Measurements from ENCODE around the gene BFSP1. TPM values are rescaled to one million over a fixed set of nuclear protein-coding genes. Genes with fewer than 3 reads are reported as not detected.

Gene BFSP1
- total RNA-seq, 1 donor from 2014 or later = 3.5 TPM

DNA sequence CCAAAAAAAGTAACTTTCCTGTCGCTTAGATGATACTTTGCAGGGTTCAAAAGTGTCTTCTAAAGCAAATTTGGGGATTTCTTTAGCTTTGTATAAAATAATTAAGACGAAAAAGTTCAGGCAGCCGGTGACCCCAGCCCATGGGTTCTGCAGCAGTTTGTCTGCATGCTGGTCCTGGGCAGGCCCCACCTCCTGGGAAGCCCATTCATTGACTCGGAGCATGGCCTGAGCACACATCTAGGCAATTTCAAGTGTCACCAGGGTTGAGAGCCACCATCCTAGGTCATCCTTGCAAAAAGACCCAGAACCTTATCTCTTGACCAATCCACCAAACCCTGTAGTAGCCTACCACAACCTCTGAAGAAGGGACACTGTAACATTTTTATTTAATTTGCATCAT, 20.6 kb downstream of the BFSP1 start:
- Mint-ChIP-seq H3K27ac (ENCODE audit: unreplicated experiment) (no peak overlapping the region), H3K27me3 (ENCODE audit: unreplicated experiment) (peaks cover 3% of the 10 kb centered on the region), H3K4me3 (ENCODE audit: unreplicated experiment) (no peak overlapping the region), H3K36me3 (ENCODE audit: low read depth, unreplicated experiment) (peaks cover 5% of the 10 kb centered on the region), H3K9me3 (ENCODE audit: unreplicated experiment) (no peaks in the 10 kb centered on the region), H3K4me1 (ENCODE audit: unreplicated experiment) (peaks cover 4% of the 10 kb centered on the region)
- TF ChIP-seq, protein P1, sequence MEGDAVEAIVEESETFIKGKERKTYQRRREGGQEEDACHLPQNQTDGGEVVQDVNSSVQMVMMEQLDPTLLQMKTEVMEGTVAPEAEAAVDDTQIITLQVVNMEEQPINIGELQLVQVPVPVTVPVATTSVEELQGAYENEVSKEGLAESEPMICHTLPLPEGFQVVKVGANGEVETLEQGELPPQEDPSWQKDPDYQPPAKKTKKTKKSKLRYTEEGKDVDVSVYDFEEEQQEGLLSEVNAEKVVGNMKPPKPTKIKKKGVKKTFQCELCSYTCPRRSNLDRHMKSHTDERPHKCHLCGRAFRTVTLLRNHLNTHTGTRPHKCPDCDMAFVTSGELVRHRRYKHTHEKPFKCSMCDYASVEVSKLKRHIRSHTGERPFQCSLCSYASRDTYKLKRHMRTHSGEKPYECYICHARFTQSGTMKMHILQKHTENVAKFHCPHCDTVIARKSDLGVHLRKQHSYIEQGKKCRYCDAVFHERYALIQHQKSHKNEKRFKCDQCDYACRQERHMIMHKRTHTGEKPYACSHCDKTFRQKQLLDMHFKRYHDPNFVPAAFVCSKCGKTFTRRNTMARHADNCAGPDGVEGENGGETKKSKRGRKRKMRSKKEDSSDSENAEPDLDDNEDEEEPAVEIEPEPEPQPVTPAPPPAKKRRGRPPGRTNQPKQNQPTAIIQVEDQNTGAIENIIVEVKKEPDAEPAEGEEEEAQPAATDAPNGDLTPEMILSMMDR (IDR thresholded peaks at IDR 0.05; ENCODE audit: unreplicated experiment) = no peak
- DNase-seq (ENCODE audit: low spot score) = no peak

DNA sequence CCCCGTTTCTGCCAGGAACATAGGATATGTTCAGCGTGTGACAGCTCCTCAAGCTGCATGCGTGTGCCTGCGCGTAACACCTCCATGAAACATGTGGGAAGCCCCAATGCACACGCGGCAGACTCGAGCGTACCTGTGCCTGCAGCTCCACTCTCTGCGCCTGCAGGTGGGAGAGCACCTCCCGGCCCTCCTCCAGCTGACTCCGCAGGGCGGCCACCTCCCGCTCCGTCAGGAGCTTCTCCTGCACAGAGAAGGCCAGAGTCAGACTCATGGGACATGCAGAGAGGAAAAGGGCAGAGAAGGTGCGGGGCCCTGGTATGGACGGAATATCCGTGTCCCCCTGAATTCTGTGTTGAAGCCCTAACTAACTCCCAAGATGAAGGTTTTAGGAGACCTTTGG, 22.4 kb downstream of the BFSP1 start:
- peaks cover 3% of the 10 kb centered on the region for H3K27me3 Mint-ChIP-seq (ENCODE audit: unreplicated experiment)
- no peak for DNase-seq (ENCODE audit: low spot score)
- no peak overlapping the region for H3K4me3 Mint-ChIP-seq (ENCODE audit: unreplicated experiment)
- H3K4me1 Mint-ChIP-seq (ENCODE audit: unreplicated experiment) = peaks cover 9% of the 10 kb centered on the region
- peaks cover 5% of the 10 kb centered on the region for H3K36me3 Mint-ChIP-seq (ENCODE audit: low read depth, unreplicated experiment)
- no peaks in the 10 kb centered on the region for H3K9me3 Mint-ChIP-seq (ENCODE audit: unreplicated experiment)
- TF ChIP-seq, protein P1 (IDR thresholded peaks at IDR 0.05; ENCODE audit: unreplicated experiment) = no peak
- no peak overlapping the region for H3K27ac Mint-ChIP-seq (ENCODE audit: unreplicated experiment)

DNA sequence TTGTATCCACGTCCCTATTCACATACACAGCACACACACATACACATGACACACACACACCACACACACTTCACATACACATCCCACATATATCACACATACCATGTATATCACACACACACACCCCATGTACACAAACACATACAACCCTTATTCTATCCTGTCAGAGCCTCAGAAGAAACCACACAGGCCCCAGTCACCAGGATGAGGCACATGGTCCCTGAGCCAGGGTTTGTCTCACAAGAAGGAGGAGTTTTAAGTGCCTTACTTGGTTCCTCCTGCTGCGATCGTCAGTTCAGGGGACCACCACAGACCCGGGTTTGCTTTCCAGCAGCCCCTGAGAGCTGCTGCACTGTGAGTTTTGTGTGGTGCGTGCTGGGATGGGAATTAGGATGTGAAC, 23.6 kb downstream of the BFSP1 start:
- Mint-ChIP-seq H3K4me3 (ENCODE audit: unreplicated experiment) (no peak overlapping the region), H3K27ac (ENCODE audit: unreplicated experiment) (no peak overlapping the region), H3K27me3 (ENCODE audit: unreplicated experiment) (peaks cover 1% of the 10 kb centered on the region), H3K4me1 (ENCODE audit: unreplicated experiment) (peaks cover 9% of the 10 kb centered on the region), H3K36me3 (ENCODE audit: low read depth, unreplicated experiment) (peaks cover 5% of the 10 kb centered on the region), H3K9me3 (ENCODE audit: unreplicated experiment) (no peaks in the 10 kb centered on the region)
- TF ChIP-seq, protein P1 (IDR thresholded peaks at IDR 0.05; ENCODE audit: unreplicated experiment) = no peak
- no peak for DNase-seq (ENCODE audit: low spot score)

DNA sequence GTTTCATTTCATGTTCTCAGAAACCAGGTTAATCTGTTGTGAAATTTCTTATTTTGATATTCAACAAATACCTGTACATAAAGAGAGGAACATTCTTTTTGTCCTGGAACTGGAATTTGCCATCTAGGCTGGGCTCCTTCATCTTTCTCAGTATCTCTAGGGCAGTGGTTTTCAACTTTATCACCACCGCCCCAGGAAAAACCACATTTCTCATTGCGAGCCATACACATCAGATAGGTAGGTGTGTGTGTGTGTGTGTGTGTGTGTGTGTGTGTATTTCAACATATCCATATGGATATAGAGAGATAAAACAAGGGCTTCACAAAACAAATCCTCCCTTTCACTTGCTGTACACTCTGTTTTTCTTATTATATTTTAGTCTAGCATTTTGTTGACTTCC, 24.1 kb downstream of the BFSP1 start:
- no peaks in the 10 kb centered on the region for H3K9me3 Mint-ChIP-seq (ENCODE audit: unreplicated experiment)
- H3K36me3 Mint-ChIP-seq (ENCODE audit: low read depth, unreplicated experiment) = peaks cover 5% of the 10 kb centered on the region
- DNase-seq (ENCODE audit: low spot score) = no peak
- H3K27ac Mint-ChIP-seq (ENCODE audit: unreplicated experiment) = no peak overlapping the region
- TF ChIP-seq, protein P1 (IDR thresholded peaks at IDR 0.05; ENCODE audit: unreplicated experiment) = no peak
- peaks cover 9% of the 10 kb centered on the region for H3K4me1 Mint-ChIP-seq (ENCODE audit: unreplicated experiment)
- peaks cover 1% of the 10 kb centered on the region for H3K27me3 Mint-ChIP-seq (ENCODE audit: unreplicated experiment)
- H3K4me3 Mint-ChIP-seq (ENCODE audit: unreplicated experiment) = no peak overlapping the region

DNA sequence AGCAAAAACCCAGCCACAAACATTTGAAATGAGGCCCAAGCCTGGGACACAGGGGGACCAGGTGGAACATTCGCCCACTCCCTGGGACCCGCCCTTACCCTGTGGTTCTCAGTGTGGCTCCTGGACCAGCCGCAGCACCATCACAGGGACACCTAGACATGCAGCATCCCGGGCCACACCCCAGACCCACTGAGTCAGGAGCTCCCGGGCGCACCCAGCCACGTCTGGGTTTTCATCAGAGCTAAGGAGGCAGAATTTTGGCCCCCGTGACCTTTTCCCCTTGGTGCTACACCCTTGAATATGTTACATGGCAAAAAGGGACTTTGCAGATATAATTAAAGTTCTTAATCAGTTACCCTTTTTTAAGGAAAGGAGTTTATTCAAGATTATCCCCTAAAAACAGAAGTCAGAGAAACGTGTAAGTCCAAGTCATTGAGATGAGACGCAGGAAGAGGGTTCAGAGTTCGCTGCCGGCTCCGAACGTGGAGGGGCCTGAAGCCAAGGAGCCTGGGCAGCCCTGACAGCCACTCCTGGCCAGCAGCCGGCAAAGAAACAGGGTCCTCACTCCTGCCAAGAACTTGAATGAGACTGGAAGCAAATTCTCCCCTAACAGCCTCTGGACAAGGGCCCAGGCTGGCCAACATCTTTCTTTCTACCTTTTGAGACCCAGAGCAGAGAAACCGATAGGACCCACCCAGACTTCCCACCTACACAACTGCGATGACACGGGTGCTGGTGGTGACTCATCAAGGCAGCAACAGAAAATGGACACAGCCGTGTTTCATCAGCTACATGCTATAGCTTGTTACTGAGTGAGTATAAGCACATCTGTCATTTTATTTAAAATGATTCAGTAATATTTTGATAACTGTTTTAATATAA, 25.3 kb downstream of the BFSP1 start:
- no peak overlapping the region for H3K4me3 Mint-ChIP-seq (ENCODE audit: unreplicated experiment)
- TF ChIP-seq, protein P1 (IDR thresholded peaks at IDR 0.05; ENCODE audit: unreplicated experiment) = no peak
- H3K27ac Mint-ChIP-seq (ENCODE audit: unreplicated experiment) = no peak overlapping the region
- peaks cover 9% of the 10 kb centered on the region for H3K4me1 Mint-ChIP-seq (ENCODE audit: unreplicated experiment)
- H3K9me3 Mint-ChIP-seq (ENCODE audit: unreplicated experiment) = no peaks in the 10 kb centered on the region
- DNase-seq (ENCODE audit: low spot score) = no peak
- peaks cover 5% of the 10 kb centered on the region for H3K36me3 Mint-ChIP-seq (ENCODE audit: low read depth, unreplicated experiment)
- H3K27me3 Mint-ChIP-seq (ENCODE audit: unreplicated experiment) = peaks cover 1% of the 10 kb centered on the region

Data from endothelial cell (in vitro differentiated cells).